Measurements from ENCODE around the gene NAV1.
A peak's percentile ranks its signal among the peaks of the same experiment; 100 is the strongest.

Gene NAV1

GRCh38 chr1:201562257-201562656 lies 23.3 kb downstream of the NAV1 start:
- peak; percentile 98 for DNase-seq (ENCODE audit: low read depth)
- peak overlapping the region; percentile 39 for H3K4me3 ChIP-seq (ENCODE audit: low read length)
- no peak for TF ChIP-seq CTCF (conservative IDR thresholded peaks at IDR 0.05; ENCODE audit: low read length)

- TF ChIP-seq CTCF (conservative IDR thresholded peaks at IDR 0.05; ENCODE audit: low read length) = no peak
- DNase-seq (ENCODE audit: low read depth) = peak; percentile 92
- H3K4me3 ChIP-seq (ENCODE audit: low read length) = peak overlapping the region; percentile 39
Observed at GRCh38 chr1:201562659-201563405, 23.9 kb downstream of the NAV1 start.

GRCh38 chr1:201563406-201563780 lies 24.5 kb downstream of the NAV1 start:
- H3K4me3 ChIP-seq (ENCODE audit: low read length) = peak overlapping the region; percentile 39
- no peak for DNase-seq (ENCODE audit: low read depth)
- no peak for TF ChIP-seq CTCF (conservative IDR thresholded peaks at IDR 0.05; ENCODE audit: low read length)

GRCh38 chr1:201563941-201564340 lies 25.0 kb downstream of the NAV1 start:
- DNase-seq (ENCODE audit: low read depth) = no peak
- peak overlapping the region; percentile 10 for H3K4me3 ChIP-seq (ENCODE audit: low read length)
- no peak for TF ChIP-seq CTCF (conservative IDR thresholded peaks at IDR 0.05; ENCODE audit: low read length)

GRCh38 chr1:201565024-201565730 lies 26.2 kb downstream of the NAV1 start:
- TF ChIP-seq CTCF (conservative IDR thresholded peaks at IDR 0.05; ENCODE audit: low read length) = no peak
- peak overlapping the region; percentile 21 for H3K4me3 ChIP-seq (ENCODE audit: low read length)
- DNase-seq (ENCODE audit: low read depth) = peak; percentile 45

- no peak for DNase-seq (ENCODE audit: low read depth)
- no peak for TF ChIP-seq CTCF (conservative IDR thresholded peaks at IDR 0.05; ENCODE audit: low read length)
- peak overlapping the region; percentile 21 for H3K4me3 ChIP-seq (ENCODE audit: low read length)
Observed at GRCh38 chr1:201565771-201566528, 27.0 kb downstream of the NAV1 start.
